GM21528 (cell line): ENCODE measurements around the gene DPEP3.

ENCODE experiments used
- ATAC-seq: cut with Tn5 transposase; IDR thresholded peaks from one replicate; pipeline ENCODE4 v1.9.1; 2021; ENCODE audit warnings: mild to moderate bottlenecking, moderate library complexity; ENCODE audit not compliant: unreplicated experiment, low FRiP score

Gene DPEP3

GRCh38 chr16:67968400-67969253, 11.7 kb downstream of the DPEP3 start, which contains the start of gene SLC12A4:
SLC12A4 (minus strand) TSS chr16:67968637; CDS start chr16:67968553, 84 bp downstream.
- peak; percentile 80 for ATAC-seq

DNA sequence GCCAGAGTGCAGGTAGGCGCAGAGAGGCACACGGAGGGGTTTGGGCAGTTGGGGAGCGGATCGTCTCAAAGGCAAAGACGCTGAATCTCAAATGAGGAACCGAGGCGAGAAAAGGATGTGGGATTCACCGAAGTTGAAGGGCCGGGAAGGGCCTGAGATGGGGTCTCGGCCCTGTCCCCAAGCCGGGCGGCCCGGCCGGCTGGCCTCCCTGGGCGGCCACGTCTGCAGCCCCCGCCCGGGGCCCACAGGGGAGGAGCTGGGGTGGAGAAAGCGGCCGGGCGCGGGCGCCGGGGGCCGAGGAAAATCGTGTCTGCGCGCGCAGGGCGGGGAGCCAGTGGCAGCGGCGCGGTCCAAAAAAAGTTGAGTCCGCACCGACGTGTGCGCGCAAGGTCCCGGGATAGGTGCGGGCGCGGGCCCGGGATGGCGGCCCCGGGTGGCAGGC, 12.3 kb downstream of the DPEP3 start:
- peak; percentile 34 for ATAC-seq

DNA sequence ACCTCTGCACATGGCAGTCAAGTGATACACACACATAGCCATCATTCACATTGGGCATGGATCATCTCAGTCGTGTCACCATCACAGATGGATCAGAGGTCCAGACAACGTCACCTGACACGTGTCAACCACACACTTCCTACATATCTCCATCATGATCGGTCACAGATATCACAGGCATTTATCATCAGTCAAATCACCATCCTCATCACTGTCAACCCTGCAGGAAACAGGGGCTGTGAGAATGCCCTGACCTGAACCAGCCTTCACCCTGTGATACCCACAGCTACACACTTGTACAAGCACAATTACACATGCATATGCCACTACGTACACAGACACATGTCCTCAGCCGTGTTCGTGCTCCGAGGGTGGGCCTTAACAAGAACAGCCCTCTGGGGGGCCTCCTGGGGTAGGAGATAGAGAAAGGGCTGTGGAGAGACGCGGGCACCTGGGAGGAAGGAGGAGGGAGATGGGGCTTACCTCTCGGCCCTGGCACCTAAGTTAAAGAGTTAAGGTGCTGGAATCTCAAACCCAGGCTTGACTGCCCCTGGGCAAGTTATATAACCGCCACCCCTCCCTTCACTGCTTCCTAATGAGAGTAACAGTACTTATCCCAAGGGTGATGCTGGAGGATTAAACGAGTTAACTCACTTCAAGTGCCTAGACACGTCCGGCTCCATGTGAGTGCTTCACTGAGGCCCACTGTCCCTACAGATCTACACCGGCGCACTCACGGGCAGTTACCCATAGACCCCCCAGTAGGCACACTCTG, 12.9 kb downstream of the DPEP3 start:
- ATAC-seq, result no peak

DNA sequence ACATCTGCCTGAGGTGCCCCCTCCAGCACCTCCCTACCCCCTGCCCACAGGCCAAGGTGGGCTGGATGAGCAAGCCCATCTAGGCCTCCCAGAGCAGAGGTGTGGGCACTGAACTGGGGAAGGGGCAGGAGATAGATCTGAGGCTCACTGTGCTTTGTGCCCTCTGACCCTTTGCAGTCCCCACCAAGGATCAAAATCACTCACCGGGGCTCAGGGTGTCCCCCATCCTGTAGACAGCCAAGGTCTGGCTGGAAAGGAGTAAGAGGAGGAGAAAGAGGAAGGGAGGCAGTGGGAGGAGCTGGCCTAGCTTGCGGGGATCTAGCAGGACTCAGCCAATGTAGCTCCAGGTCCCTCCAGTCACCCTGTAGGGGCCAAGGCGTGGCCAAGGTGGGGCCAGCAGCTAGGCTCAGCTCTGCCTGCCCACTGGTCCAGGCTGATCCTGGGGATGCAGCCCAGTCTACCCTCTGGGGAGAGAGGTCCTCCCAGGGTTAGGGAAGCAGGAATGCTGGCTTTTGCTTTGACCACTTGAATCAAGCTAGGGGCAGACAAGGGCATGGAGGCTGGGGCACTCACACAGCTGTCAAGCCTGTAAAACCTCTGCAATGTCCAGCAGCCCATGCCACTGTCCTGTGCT, 13.6 kb downstream of the DPEP3 start:
- ATAC-seq, result no peak

- ATAC-seq, result no peak
These were observed 14.4 kb downstream of the DPEP3 start for GRCh38 chr16:67965668-67966548.

- ATAC-seq, result no peak
These were observed 15.7 kb downstream of the DPEP3 start for GRCh38 chr16:67964477-67965131.

DNA sequence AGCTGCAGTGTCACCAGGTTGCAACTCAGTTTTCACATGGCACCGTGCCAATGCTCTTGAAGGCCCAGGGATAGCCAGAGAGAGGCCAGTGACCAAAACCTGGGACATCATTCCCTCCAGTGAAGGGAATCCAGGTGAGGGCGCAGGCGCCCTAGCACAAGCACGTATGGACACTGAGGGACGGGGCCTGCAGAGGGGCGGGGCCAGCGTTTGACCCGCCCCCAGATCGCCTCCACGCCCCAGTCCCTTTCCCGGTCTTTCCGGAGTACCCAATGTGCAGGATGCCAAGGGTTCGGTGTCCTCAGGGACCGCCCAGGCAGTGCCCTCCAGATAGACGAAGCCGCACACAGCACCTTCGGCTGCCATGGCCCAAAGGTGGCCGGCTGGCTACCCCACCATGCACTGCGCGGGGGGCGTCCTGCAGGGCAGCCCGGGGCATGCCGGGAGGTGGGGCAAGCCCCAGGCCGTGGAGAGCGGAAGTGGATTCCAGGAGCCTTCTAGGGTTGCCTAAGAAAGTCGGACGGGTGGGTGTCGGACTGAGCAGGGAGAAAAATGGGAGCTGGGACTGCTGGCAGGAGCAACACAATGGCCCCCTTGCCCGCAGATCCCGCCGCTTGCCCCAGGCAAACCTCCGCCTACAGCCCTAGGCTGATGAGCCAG, 16.5 kb downstream of the DPEP3 start:
- no peak for ATAC-seq

GRCh38 chr16:67963292-67963661, 17.0 kb downstream of the DPEP3 start:
- no peak for ATAC-seq

GRCh38 chr16:67962135-67962534, 18.2 kb downstream of the DPEP3 start:
- no peak for ATAC-seq

DNA sequence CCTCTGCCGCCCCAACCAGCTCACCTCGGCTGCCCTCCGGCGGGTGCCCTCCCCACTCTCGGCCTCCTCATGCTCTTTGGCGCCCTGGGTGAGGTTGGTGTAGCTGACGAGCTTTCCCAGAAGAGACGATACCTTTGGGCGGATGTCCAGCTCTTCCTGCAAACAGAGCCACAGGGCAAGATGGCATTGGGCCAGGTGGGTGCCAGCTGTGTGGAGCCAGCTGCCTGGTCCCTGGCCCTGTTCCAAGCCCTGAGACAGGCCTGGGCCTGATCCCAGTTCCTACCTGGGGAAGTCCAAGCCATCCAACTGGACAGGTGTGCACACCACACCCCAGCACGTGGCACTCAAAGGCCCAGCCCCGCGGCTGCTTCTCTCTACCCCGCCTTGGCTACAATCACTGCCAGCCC, 18.7 kb downstream of the DPEP3 start:
- no peak for ATAC-seq

DNA sequence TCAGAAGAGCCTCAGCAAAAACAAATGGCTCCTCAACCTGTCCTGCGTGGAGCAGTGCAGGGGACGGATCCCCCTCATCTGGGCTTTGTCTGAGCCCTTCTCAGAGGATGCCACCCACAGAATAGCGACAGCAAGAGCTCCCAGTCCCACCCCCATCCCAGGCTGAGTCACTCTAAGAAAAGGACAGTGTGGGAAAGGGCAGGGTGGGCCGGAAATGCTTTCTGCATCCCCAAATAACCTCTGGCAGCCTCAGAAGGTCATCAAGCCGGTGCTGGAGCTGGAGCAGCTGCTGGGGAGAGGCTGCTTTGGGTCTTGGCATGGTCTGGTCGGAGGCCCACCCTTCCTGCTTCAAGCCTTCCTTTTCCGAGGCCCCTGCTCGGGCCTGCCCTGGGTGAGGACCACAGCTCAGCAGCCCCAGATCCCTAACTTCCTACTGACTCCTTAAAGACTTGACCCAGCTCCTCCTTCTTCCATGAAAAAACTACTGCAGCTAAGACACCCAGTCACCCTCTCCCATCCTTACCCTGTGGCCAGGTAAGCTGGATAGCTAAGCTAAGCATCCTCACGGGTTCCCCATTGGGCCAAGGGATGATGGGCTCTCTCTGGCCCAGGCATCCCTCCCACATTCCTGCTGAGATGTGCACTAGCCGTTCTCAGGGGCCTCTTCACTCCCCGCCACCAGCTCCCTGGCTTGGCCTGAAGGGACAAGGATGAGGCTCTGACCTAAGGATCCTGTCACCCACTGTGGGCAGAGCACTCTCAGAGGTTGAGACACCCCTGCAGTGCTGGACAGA, 20.6 kb downstream of the DPEP3 start:
- no peak for ATAC-seq

- no peak for ATAC-seq
These were observed 22.7 kb downstream of the DPEP3 start for GRCh38 chr16:67957622-67958021.

DNA sequence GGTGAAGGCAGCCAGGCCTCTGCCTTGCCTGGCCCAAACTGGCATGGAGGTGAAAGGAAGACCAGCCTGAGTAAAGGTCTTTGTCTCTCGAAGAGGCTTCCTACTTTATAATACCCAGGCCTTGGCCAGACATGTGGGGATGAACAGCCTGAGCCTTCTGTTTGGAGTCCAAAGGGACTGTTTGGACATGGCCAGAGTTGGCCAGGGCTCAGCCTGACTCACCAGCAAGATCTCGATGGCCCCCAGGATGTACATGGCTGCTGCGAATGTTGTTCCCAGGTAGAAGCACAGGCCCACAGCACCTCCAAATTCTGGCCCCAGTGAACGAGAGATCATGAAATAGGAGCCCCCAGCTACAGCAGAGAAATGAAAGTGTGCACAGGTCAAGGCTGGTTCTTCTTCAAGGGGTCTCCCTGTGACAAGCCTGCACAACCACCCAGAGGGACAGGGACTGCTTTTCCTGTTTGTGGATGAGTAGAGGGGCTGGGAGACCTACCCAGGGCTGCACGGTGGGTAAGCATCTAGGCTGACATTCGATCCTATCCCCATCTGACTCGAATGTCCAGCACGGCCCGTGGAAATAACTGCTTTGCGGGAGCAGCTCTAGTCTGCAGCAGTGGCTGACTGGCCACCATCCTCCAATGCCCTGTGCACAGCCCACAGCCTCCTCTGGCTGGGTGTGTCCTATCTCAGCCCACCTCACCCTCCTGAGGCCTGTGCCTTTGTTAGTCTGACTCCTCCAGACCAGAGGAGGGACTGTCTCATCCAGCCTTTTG, 25.7 kb downstream of the DPEP3 start:
- no peak for ATAC-seq

GRCh38 chr16:67953641-67954375, 26.5 kb downstream of the DPEP3 start:
- ATAC-seq, result no peak

DNA sequence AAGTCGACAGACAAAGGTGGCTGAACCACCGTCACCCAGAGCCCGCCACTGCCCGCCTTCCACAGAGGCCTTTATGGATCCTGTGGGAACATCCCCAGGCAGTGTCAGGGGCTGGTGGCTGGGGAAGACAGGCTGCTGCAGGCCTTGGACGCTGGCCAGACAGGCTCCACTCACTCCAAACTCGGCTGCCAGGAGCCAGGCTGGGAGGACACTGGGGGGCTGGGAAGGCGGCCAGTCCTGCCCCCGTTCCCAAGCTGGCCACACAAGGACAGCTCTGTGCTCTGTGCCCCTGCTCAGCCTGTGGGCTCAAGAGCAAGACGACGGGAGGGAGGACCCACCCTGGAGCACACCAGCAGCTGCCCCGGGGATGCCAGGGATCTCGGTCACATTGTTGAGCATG, 28.8 kb downstream of the DPEP3 start:
- no peak for ATAC-seq

DNA sequence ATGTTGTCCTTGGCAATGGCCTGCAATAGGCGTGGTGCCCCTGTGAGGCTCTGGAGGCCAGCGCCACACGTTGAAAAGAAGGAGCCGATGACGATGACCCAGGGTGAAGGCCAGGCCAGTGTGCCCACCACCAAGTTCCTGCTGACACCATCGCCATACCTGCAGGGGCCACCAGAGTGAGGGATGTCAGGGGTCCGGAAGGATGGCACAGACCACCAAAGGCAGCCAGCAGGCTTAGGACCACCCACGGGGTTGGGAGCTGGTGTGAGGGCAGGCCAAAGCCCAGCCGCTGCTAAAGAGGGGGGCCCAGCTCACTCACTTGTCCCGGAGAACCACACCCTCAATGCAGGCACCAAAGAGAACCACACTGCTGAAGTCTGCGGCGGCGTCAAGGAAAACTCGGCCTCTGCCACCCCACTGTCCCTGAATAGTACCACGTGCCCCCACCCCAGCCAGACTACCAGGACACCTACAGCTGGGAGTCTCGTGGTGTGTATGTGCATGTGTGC, 29.9 kb downstream of the DPEP3 start:
- ATAC-seq, result no peak

DNA sequence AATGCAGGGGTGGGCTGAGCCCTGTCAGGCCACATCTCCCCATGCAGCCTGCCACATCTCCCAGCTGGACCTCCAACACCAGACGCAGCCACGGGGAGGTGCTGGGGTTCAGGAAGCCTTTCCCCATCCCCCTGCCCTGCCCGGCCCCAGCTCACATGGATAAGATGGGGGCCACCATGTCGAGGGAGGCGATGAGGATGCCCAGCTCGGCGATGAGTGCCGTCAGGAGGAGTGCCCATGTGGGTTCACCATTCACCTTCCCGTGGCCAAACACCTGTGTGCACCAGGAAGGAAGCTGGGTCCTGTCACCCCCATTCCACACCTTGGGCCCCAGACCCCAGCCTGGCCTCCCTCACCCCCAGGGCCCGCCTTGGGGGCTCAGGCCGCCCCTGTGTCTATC, 30.7 kb downstream of the DPEP3 start:
- ATAC-seq, result no peak
